NCI-H2196 (cell line): ENCODE data around the gene STAT2.
"Not testable (repeated sequence)": the region's sequence is repeated elsewhere in the genome, so short reads cannot be mapped to it uniquely, and the experiment has no call there.

ENCODE experiments used
- DNase-seq: peaks from one replicate; lab custom pipeline; 2025; ENCODE audit not compliant: unreplicated experiment; lab: John Stamatoyannopoulos, UW

STAT2 gene

GRCh38 chr12:56359851-56360767 lies at the start of gene STAT2:
STAT2 (minus strand) TSS chr12:56360107; CDS start chr12:56356571, 3,536 bp downstream.
- DNase-seq: peak; percentile 99

GRCh38 chr12:56408799-56409417 lies 49.0 kb upstream of the STAT2 start:
- DNase-seq: no peak

- DNase-seq: not testable (repeated sequence)
Measured at GRCh38 chr12:56404227-56404626, 44.3 kb upstream of the STAT2 start.

GRCh38 chr12:56401612-56402011 lies 41.7 kb upstream of the STAT2 start:
- DNase-seq: not testable (repeated sequence)

GRCh38 chr12:56401125-56401524 lies 41.2 kb upstream of the STAT2 start:
- not testable (repeated sequence) for DNase-seq

GRCh38 chr12:56399466-56399865 lies 39.6 kb upstream of the STAT2 start:
- DNase-seq: not testable (repeated sequence)

GRCh38 chr12:56398324-56398723 lies 38.4 kb upstream of the STAT2 start:
- DNase-seq: no peak

- DNase-seq: no peak
Measured at GRCh38 chr12:56392331-56392730, 32.4 kb upstream of the STAT2 start.

GRCh38 chr12:56391721-56392120 lies 31.8 kb upstream of the STAT2 start:
- no peak for DNase-seq

- no peak for DNase-seq
Measured at GRCh38 chr12:56389412-56389811, 29.5 kb upstream of the STAT2 start.

GRCh38 chr12:56387152-56387736 lies 27.3 kb upstream of the STAT2 start:
- no peak for DNase-seq

GRCh38 chr12:56385873-56386272 lies 26.0 kb upstream of the STAT2 start:
- DNase-seq: peak; percentile 44

GRCh38 chr12:56382611-56383010 lies 22.7 kb upstream of the STAT2 start:
- no peak for DNase-seq

- no peak for DNase-seq
Measured at GRCh38 chr12:56377989-56378316, 18.0 kb upstream of the STAT2 start.

GRCh38 chr12:56377310-56377988 lies 17.5 kb upstream of the STAT2 start:
- no peak for DNase-seq

GRCh38 chr12:56375598-56376434 lies 15.9 kb upstream of the STAT2 start:
- no peak for DNase-seq

- no peak for DNase-seq
Measured at GRCh38 chr12:56374726-56375597, 15.1 kb upstream of the STAT2 start.

GRCh38 chr12:56373515-56373914 lies 13.6 kb upstream of the STAT2 start:
- DNase-seq: no peak

- DNase-seq: no peak
Measured at GRCh38 chr12:56366948-56367347, 7.0 kb upstream of the STAT2 start.
